ENCODE measurements around the gene KRT32. TPM values are rescaled to one million over a fixed set of nuclear protein-coding genes. Genes with fewer than 3 reads are reported as not detected.

The KRT32 gene
- total and polyA plus RNA-seq, 9 of the 15 experiments (the other 6 are each of a cell fraction or from before 2014, with no cell fraction given) = not detected

DNA sequence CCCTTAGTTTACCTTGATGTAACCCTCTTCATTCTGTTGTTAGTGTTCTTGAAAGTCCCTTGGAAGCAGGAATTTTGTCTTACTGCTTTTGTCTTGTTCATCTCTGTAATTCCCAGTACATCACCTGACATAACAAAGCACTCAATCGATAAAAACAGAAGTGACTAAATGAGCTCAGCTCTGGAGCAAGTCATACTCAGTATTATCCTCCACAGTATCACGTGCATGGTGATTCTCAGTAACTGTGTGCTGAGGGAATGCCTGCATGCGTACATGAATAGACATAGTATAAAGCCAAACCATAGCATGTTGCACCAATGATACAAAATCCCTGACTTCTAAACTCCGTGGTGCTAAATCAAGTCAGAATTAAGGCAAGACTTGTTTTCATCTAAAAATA lies 33.6 kb downstream of the KRT32 start:
- FAIRE-seq (no peak), DNase-seq (ENCODE audit: extremely low read depth in 1 of 4, low spot score in 3 of 4) (no peak), ATAC-seq (no peak)
- ChIA-PET POLR2A (interaction anchor here (1.5 kb wide), 1 partner anchor 15 kb away, joined by 5 read pairs; no protein-coding TSS in a partner anchor), CTCF (ENCODE audit: low intra/inter-chr PET ratio) (no interaction called here)
- intact Hi-C loops (cut with micrococcal nuclease) (no loop called here), in situ Hi-C loops (cut with MboI) (no loop called here)
- no peaks in the 10 kb centered on the region for H3K79me2 ChIP-seq (ENCODE audit: control insufficient read depth, insufficient read depth, low read length)
- H3K27ac ChIP-seq (ENCODE audit: extremely low read depth, low read depth, low read length) = no peak overlapping the region
- TF ChIP-seq DACH1 (IDR thresholded peaks at IDR 0.05; ENCODE audit: partially characterized antibody) = no peak
- TF ChIP-seq ATF7 (IDR thresholded peaks at IDR 0.05) = no peak
- TF ChIP-seq, protein P1, sequence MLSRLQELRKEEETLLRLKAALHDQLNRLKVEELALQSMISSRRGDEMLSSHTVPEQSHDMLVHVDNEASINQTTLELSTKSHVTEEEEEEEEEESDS (CRISPR knock-in tag; IDR thresholded peaks at IDR 0.05) = no peak
- no peak for TF ChIP-seq CREB1 (IDR thresholded peaks at IDR 0.05)
- TF ChIP-seq CREB1 (CRISPR knock-in tag; IDR thresholded peaks at IDR 0.05) = no peak
- TF ChIP-seq, protein P2, sequence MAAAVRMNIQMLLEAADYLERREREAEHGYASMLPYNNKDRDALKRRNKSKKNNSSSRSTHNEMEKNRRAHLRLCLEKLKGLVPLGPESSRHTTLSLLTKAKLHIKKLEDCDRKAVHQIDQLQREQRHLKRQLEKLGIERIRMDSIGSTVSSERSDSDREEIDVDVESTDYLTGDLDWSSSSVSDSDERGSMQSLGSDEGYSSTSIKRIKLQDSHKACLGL (CRISPR knock-in tag; IDR thresholded peaks at IDR 0.05; ENCODE audit: borderline replicate concordance, poor library complexity, severe bottlenecking) = no peak
- TF ChIP-seq RFX1 (IDR thresholded peaks at IDR 0.05) = no peak
- TF ChIP-seq MYBL2 (IDR thresholded peaks at IDR 0.05; ENCODE audit: low read depth) = no peak
- no peak for TF ChIP-seq MYBL2 (CRISPR knock-in tag; IDR thresholded peaks at IDR 0.05; ENCODE audit: borderline replicate concordance)
- TF ChIP-seq RAD21 (CRISPR knock-in tag; conservative IDR thresholded peaks at IDR 0.05 in 1 of 2, IDR thresholded peaks at IDR 0.05 in 1 of 2) = no peak
- TF ChIP-seq HSF4 (CRISPR knock-in tag; IDR thresholded peaks at IDR 0.05; ENCODE audit: borderline replicate concordance) = no peak
- no peak for TF ChIP-seq MYNN (IDR thresholded peaks at IDR 0.05)
- TF ChIP-seq MYNN (CRISPR knock-in tag; IDR thresholded peaks at IDR 0.05) = no peak
- no peak for TF ChIP-seq PHB (CRISPR knock-in tag; IDR thresholded peaks at IDR 0.05)
- no peak for TF ChIP-seq ETV5 (CRISPR knock-in tag; IDR thresholded peaks at IDR 0.05; ENCODE audit: low read depth)
- no peak for TF ChIP-seq ADNP (tag; IDR thresholded peaks at IDR 0.05)
- TF ChIP-seq, protein P3, sequence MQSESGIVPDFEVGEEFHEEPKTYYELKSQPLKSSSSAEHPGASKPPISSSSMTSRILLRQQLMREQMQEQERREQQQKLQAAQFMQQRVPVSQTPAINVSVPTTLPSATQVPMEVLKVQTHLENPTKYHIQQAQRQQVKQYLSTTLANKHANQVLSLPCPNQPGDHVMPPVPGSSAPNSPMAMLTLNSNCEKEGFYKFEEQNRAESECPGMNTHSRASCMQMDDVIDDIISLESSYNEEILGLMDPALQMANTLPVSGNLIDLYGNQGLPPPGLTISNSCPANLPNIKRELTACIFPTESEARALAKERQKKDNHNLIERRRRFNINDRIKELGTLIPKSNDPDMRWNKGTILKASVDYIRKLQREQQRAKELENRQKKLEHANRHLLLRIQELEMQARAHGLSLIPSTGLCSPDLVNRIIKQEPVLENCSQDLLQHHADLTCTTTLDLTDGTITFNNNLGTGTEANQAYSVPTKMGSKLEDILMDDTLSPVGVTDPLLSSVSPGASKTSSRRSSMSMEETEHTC (IDR thresholded peaks at IDR 0.05) = no peak
- TF ChIP-seq NRF1 (conservative IDR thresholded peaks at IDR 0.05 in 1 of 2, IDR thresholded peaks at IDR 0.05 in 1 of 2) = no peak
- TF ChIP-seq, protein P4, sequence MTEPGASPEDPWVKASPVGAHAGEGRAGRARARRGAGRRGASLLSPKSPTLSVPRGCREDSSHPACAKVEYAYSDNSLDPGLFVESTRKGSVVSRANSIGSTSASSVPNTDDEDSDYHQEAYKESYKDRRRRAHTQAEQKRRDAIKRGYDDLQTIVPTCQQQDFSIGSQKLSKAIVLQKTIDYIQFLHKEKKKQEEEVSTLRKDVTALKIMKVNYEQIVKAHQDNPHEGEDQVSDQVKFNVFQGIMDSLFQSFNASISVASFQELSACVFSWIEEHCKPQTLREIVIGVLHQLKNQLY (CRISPR knock-in tag; conservative IDR thresholded peaks at IDR 0.05) = no peak
- no peaks in the 10 kb centered on the region for H4K20me1 ChIP-seq (replicated peaks; ENCODE audit: control insufficient read depth, insufficient read depth, low read length)
- H3K9ac ChIP-seq (ENCODE audit: insufficient read depth in 1 of 2, low read depth in 2 of 2, low read length in 2 of 2) = no peak overlapping the region
- H3K36me3 ChIP-seq (ENCODE audit: control insufficient read depth, insufficient read depth, low read length) = no peaks in the 10 kb centered on the region
- H3K9me1 ChIP-seq (ENCODE audit: control insufficient read depth, insufficient read depth, low read length) = no peaks in the 10 kb centered on the region
- H3K4me3 ChIP-seq = no peak overlapping the region
- H2AFZ ChIP-seq (ENCODE audit: low read depth, low read length) = no peak overlapping the region
- no peaks in the 10 kb centered on the region for H3K9me3 ChIP-seq (replicated peaks; ENCODE audit: control insufficient read depth, insufficient read depth, low read depth, low read length)
- BruUV-seq (replicated peaks) = no TSS peak
- peaks cover 2 to 28% of the 10 kb centered on the region in 2 experiments; a peak in 4 of 5 replicates for H3K27me3 ChIP-seq (ENCODE audit: control insufficient read depth in 2 of 2, insufficient read depth in 2 of 2, low read length in 2 of 2)
- WGBS (ENCODE audit: insufficient coverage, low coverage, missing lambda C conversion rate) = 1% methylated on average over 4 of the region's 4 CpGs
- H3K4me2 ChIP-seq (ENCODE audit: insufficient read depth, low read length) = no peak overlapping the region
- H3K4me1 ChIP-seq (replicated peaks in 1 of 2; ENCODE audit: control insufficient read depth in 2 of 2, insufficient read depth in 2 of 2, low read length in 2 of 2) = no peaks in the 10 kb centered on the region
